Endodermal cell (in vitro differentiated cells): ENCODE results near the gene LDAH. TPM values are rescaled to one million over a fixed set of nuclear protein-coding genes. Genes with fewer than 3 reads are reported as not detected.

Experiments
- DNase-seq: peaks from one replicate; pipeline ENCODE4 v3.0.0-alpha.2; 2017
- H3K27ac ChIP-seq: 2 replicates; pipeline ENCODE4 v1.5.1; 2013; ENCODE audit warnings: mild to moderate bottlenecking, low read depth, low read length, moderate library complexity
- H3K27me3 ChIP-seq: 2 replicates; pipeline ENCODE4 v1.6.1; 2013; ENCODE audit warnings: mild to moderate bottlenecking, low read length, moderate library complexity; ENCODE audit not compliant: insufficient read depth, control insufficient read depth, poor library complexity, severe bottlenecking
- H3K36me3 ChIP-seq: 2 replicates; pipeline ENCODE4 v1.7.0; 2013; ENCODE audit warnings: mild to moderate bottlenecking, low read length, moderate library complexity; ENCODE audit not compliant: control insufficient read depth, insufficient read depth
- H3K4me1 ChIP-seq: one replicate; pipeline ENCODE4 v1.7.0; 2013; ENCODE audit warnings: low read length; ENCODE audit not compliant: control insufficient read depth, insufficient read depth
- H3K4me3 ChIP-seq: 2 replicates; pipeline ENCODE4 v1.5.1; 2013; ENCODE audit warnings: mild to moderate bottlenecking, low read length, moderate library complexity
- H3K9ac ChIP-seq: 2 replicates; pipeline ENCODE4 v1.6.1; 2013; ENCODE audit warnings: mild to moderate bottlenecking, low read length, moderate library complexity; ENCODE audit not compliant: poor library complexity, severe bottlenecking; ENCODE audit errors: extremely low read depth
- H3K9me3 ChIP-seq: 2 replicates; pipeline ENCODE4 v1.6.1; 2013; ENCODE audit warnings: mild to moderate bottlenecking, low read length, moderate library complexity; ENCODE audit not compliant: control insufficient read depth
- H3K27ac Mint-ChIP-seq: 2 replicates; pipeline ENCODE4 v1.8.0; 2020; ENCODE audit warnings: mixed read lengths
- H3K27me3 Mint-ChIP-seq: 2 replicates; pipeline ENCODE4 v1.8.0; 2021; ENCODE audit warnings: mild to moderate bottlenecking, mixed read lengths; ENCODE audit not compliant: insufficient read depth
- H3K36me3 Mint-ChIP-seq: 2 replicates; pipeline ENCODE4 v1.8.0; 2020; ENCODE audit warnings: low read depth, mixed read lengths
- H3K4me1 Mint-ChIP-seq: 2 replicates; pipeline ENCODE4 v1.8.0; 2020; ENCODE audit warnings: mixed read lengths
- H3K4me3 Mint-ChIP-seq: 2 replicates; pipeline ENCODE4 v1.8.0; 2020; ENCODE audit warnings: mild to moderate bottlenecking, moderate library complexity, mixed read lengths
- H3K9me3 Mint-ChIP-seq: 2 replicates; pipeline ENCODE4 v1.8.0; 2020; ENCODE audit warnings: mild to moderate bottlenecking, mixed read lengths
- CTCF ChIP-seq: fragments of 200-600 bp; sonication (generic); conservative IDR thresholded peaks from 2 replicates; pipeline ENCODE4 v1.5.0; 2021; ENCODE audit warnings: antibody characterized with exemption, mild to moderate bottlenecking
- WGBS, 2 experiments: methylation state at CpG; one replicate each; pipeline versions ENCODE4 v1.1.5 to v1.1.7; 2013; ENCODE audit warnings: missing lambda C conversion rate in 2 of 2, mixed read lengths in 1 of 2; ENCODE audit not compliant: insufficient coverage in 1 of 2, insufficient read length in 1 of 2; 5-methylcytosine and 5-hydroxymethylcytosine counted together
- total RNA-seq, 2 donors: library from RNA; stranded (reverse); fragmentation: NEBNext Ultra II Directional in 1 of 2; extraction: Animal tissue kit (Norgen Biotek cat#: 25700) in 1 of 2; gene quantifications; 2 replicates in 1 of 2; 3 replicates in 1 of 2; pipeline ENCODE4 v1.2.1, GENCODE V29; 2021

The LDAH gene
- total RNA-seq, 2 donors from 2014 or later, result 28.7 to 42.2 TPM

- Mint-ChIP-seq H3K9me3 (no peaks in the 10 kb centered on the region), H3K4me1 (peaks cover 3% of the 10 kb centered on the region), H3K27me3 (no peaks in the 10 kb centered on the region), H3K4me3 (no peak overlapping the region), H3K27ac (no peak overlapping the region), H3K36me3 (peaks cover 16% of the 10 kb centered on the region)
- TF ChIP-seq CTCF, result no peak
- H3K36me3 ChIP-seq, result peaks cover 36% of the 10 kb centered on the region
- H3K9me3 ChIP-seq, result no peaks in the 10 kb centered on the region
- H3K27me3 ChIP-seq, result no peaks in the 10 kb centered on the region
- no peaks in the 10 kb centered on the region for H3K4me1 ChIP-seq
- DNase-seq, result peak; percentile 41
- no peak overlapping the region for H3K27ac ChIP-seq
- H3K9ac ChIP-seq, result no peak overlapping the region
- H3K4me3 ChIP-seq, result no peak overlapping the region
- 94 to 100% methylated on average over 3 to 10 of the region's 10 CpGs for WGBS, 2 experiments
Measured at GRCh38 chr2:20680744-20681375, 142.0 kb downstream of the LDAH start.

- no peak overlapping the region for H3K4me3 Mint-ChIP-seq
- no peak overlapping the region for H3K4me3 ChIP-seq
- no peak for TF ChIP-seq CTCF
- no peak overlapping the region for H3K27ac ChIP-seq
- H3K9me3 ChIP-seq, result no peaks in the 10 kb centered on the region
- peaks cover 13% of the 10 kb centered on the region for H3K27me3 Mint-ChIP-seq
- no peak overlapping the region for H3K27ac Mint-ChIP-seq
- H3K27me3 ChIP-seq, result peaks cover 12% of the 10 kb centered on the region
- H3K36me3 Mint-ChIP-seq, result peaks cover 12% of the 10 kb centered on the region
- peaks cover 17% of the 10 kb centered on the region for H3K36me3 ChIP-seq
- no peak for DNase-seq
- H3K9ac ChIP-seq, result no peak overlapping the region
- WGBS, 2 experiments, result 86 to 96% methylated on average over 1 to 2 of the region's 2 CpGs
- peaks cover 5% of the 10 kb centered on the region for H3K4me1 Mint-ChIP-seq
- no peaks in the 10 kb centered on the region for H3K9me3 Mint-ChIP-seq
- H3K4me1 ChIP-seq, result no peaks in the 10 kb centered on the region
Measured at GRCh38 chr2:20678780-20679179, 144.1 kb downstream of the LDAH start.

GRCh38 chr2:20678086-20678395, 144.9 kb downstream of the LDAH start:
- Mint-ChIP-seq H3K27me3 (peaks cover 15% of the 10 kb centered on the region), H3K36me3 (peaks cover 11% of the 10 kb centered on the region), H3K4me1 (peaks cover 5% of the 10 kb centered on the region), H3K4me3 (no peak overlapping the region), H3K9me3 (no peaks in the 10 kb centered on the region), H3K27ac (no peak overlapping the region)
- TF ChIP-seq CTCF, result no peak
- Histone ChIP-seq H3K4me3 (no peak overlapping the region), H3K27me3 (peaks cover 20% of the 10 kb centered on the region), H3K9ac (no peak overlapping the region), H3K9me3 (no peaks in the 10 kb centered on the region), H3K36me3 (peaks cover 10% of the 10 kb centered on the region), H3K27ac (no peak overlapping the region), H3K4me1 (no peaks in the 10 kb centered on the region)
- DNase-seq, result no peak
- WGBS, 2 experiments, result 94% methylated on average over 1 of the region's 1 CpG; no CpG with 5 or more reads in 1 of the 2 experiments
